ENCODE measurements around the gene NSD2. TPM values are rescaled to one million over a fixed set of nuclear protein-coding genes. Genes with fewer than 3 reads are reported as not detected.
"Not testable (repeated sequence)": the region's sequence is repeated elsewhere in the genome, so short reads cannot be mapped to it uniquely, and the experiment has no call there.

NSD2 gene
- total RNA-seq, 4 donors from 2014 or later = 30.9 to 63.7 (median 40.3) TPM

- peaks cover 25 to 41% of the 10 kb centered on the region in 2 donors for H3K36me3 ChIP-seq
- H3K27me3 ChIP-seq = no peaks in the 10 kb centered on the region
- H3K4me3 ChIP-seq (replicated peaks in 1 of 3) = no peak overlapping the region
- no peaks in the 10 kb centered on the region for H3K9me3 ChIP-seq
- peak; percentile 46 to 56 for DNase-seq
- peaks cover 11 to 14% of the 10 kb centered on the region in 2 donors for H3K4me1 ChIP-seq
- H3K27ac ChIP-seq = peak overlapping the region; percentile 24 to 71 (median 36)
- intact Hi-C loops (cut with DNase I) = no loop called here
- TF ChIP-seq POLR2A (IDR thresholded peaks at IDR 0.05) = no peak
- TF ChIP-seq CTCF (IDR thresholded peaks at IDR 0.05) = peak in 2 of 6 experiments; percentile 11 to 13
- 70 to 82% methylated on average over 9 to 13 of the region's 13 CpGs for WGBS, 2 donors
Measured at GRCh38 chr4:1842339-1842895, 28.8 kb upstream of the NSD2 start.

GRCh38 chr4:1842993-1843448, 28.2 kb upstream of the NSD2 start:
- Histone ChIP-seq H3K27ac (peak overlapping the region in 1 of 3 donors; percentile 33), H3K9me3 (no peaks in the 10 kb centered on the region), H3K4me1 (peaks cover 11 to 14% of the 10 kb centered on the region in 2 donors), H3K4me3 (replicated peaks in 1 of 3) (no peak overlapping the region), H3K36me3 (peaks cover 21 to 38% of the 10 kb centered on the region in 2 donors), H3K27me3 (no peaks in the 10 kb centered on the region)
- TF ChIP-seq CTCF (IDR thresholded peaks at IDR 0.05) (no peak), POLR2A (IDR thresholded peaks at IDR 0.05) (no peak)
- 62 to 82% methylated on average over 14 to 16 of the region's 17 CpGs for whole genome bisulfite sequencing, 2 donors
- intact Hi-C loops (cut with DNase I) = no loop called here
- DNase-seq = peak; percentile 31 to 36

- Histone ChIP-seq H3K36me3 (peaks cover 13 to 29% of the 10 kb centered on the region in 2 donors), H3K9me3 (no peaks in the 10 kb centered on the region), H3K4me3 (replicated peaks in 1 of 3) (no peak overlapping the region), H3K4me1 (peaks cover 11 to 14% of the 10 kb centered on the region in 2 donors), H3K27ac (no peak overlapping the region), H3K27me3 (no peaks in the 10 kb centered on the region)
- no peak for DNase-seq
- TF ChIP-seq CTCF (IDR thresholded peaks at IDR 0.05) (no peak), POLR2A (IDR thresholded peaks at IDR 0.05) (no peak)
- WGBS, 2 donors = 72 to 83% methylated on average over 10 of the region's 10 CpGs
- intact Hi-C loops (cut with DNase I) = no loop called here
Measured at GRCh38 chr4:1843852-1844251, 27.3 kb upstream of the NSD2 start.

- 95 to 96% methylated on average over 10 of the region's 10 CpGs for WGBS, 2 donors
- H3K27ac ChIP-seq = not testable (repeated sequence)
- H3K36me3 ChIP-seq = peaks cover 13 to 22% of the 10 kb centered on the region in 2 donors
Measured at GRCh38 chr4:1844618-1845017, 26.6 kb upstream of the NSD2 start.

GRCh38 chr4:1846580-1846979, 24.6 kb upstream of the NSD2 start:
- 96 to 100% methylated on average over 2 of the region's 2 CpGs for WGBS, 2 donors
- peaks cover 17 to 30% of the 10 kb centered on the region in 2 donors for H3K4me1 ChIP-seq
- no peaks in the 10 kb centered on the region for H3K9me3 ChIP-seq
- no peak overlapping the region for H3K4me3 ChIP-seq (replicated peaks in 1 of 3)
- DNase-seq = no peak
- intact Hi-C loops (cut with DNase I) = no loop called here
- H3K27ac ChIP-seq = no peak overlapping the region
- no peak for TF ChIP-seq CTCF (IDR thresholded peaks at IDR 0.05)
- no peaks in the 10 kb centered on the region for H3K27me3 ChIP-seq
- peaks cover 5 to 7% of the 10 kb centered on the region in 2 donors for H3K36me3 ChIP-seq

More at GRCh38 chr4:1844618-1845017, 26.6 kb upstream of the NSD2 start:
- intact Hi-C loops (cut with DNase I); H3K9me3 ChIP-seq; H3K27me3 ChIP-seq; H3K4me3 ChIP-seq (replicated peaks in 1 of 3); DNase-seq: not testable (repeated sequence)
- H3K4me1 ChIP-seq = peaks cover 11 to 14% of the 10 kb centered on the region in 2 donors
